Mesenchymal stem cell (in vitro differentiated cells and primary cell): ENCODE data around the gene AGAP1.

Experiments used
- DNase-seq: peaks from one replicate; pipeline ENCODE4 v3.0.0-alpha.2; 2013
- H2AFZ ChIP-seq: one replicate; pipeline ENCODE4 v1.6.1; 2013; ENCODE audit warnings: low read depth, mild to moderate bottlenecking, control low read depth, inconsistent platforms, low read length, moderate library complexity
- H2AK5ac ChIP-seq: 2 replicates; pipeline ENCODE4 v1.6.1; 2013; ENCODE audit warnings: low read length, moderate library complexity, mild to moderate bottlenecking, inconsistent platforms; ENCODE audit not compliant: severe bottlenecking
- H2BK120ac ChIP-seq: one replicate; pipeline ENCODE4 v1.6.1; 2013; ENCODE audit warnings: low read depth, mild to moderate bottlenecking, inconsistent platforms, low read length, moderate library complexity
- H2BK12ac ChIP-seq, 2 experiments: one replicate each; pipeline ENCODE4 v1.6.1; 2013; ENCODE audit warnings: inconsistent platforms in 2 of 2, low read length in 2 of 2, mild to moderate bottlenecking in 2 of 2, moderate library complexity in 2 of 2, control low read depth in 1 of 2
- H2BK15ac ChIP-seq: one replicate; pipeline ENCODE4 v1.6.1; 2013; ENCODE audit warnings: mild to moderate bottlenecking, low read depth, inconsistent platforms; ENCODE audit not compliant: poor library complexity, severe bottlenecking
- H2BK5ac ChIP-seq: 2 replicates; pipeline ENCODE4 v1.6.1; 2013; ENCODE audit warnings: low read depth, mild to moderate bottlenecking, low read length, control low read depth, inconsistent platforms; ENCODE audit not compliant: poor library complexity, severe bottlenecking
- H3K14ac ChIP-seq, 2 experiments: one replicate each; pipeline ENCODE4 v1.6.1; 2013; ENCODE audit warnings: inconsistent platforms in 2 of 2, low read length in 2 of 2, control low read depth in 1 of 2, mild to moderate bottlenecking in 1 of 2, moderate library complexity in 1 of 2
- H3K18ac ChIP-seq, 2 experiments: one replicate each; pipeline ENCODE4 v1.6.1; 2013; ENCODE audit warnings: inconsistent platforms in 2 of 2, low read length in 2 of 2, control low read depth in 1 of 2, low read depth in 1 of 2, mild to moderate bottlenecking in 1 of 2
- H3K23ac ChIP-seq, 2 experiments: one replicate each; pipeline ENCODE4 v1.6.1; 2013; ENCODE audit warnings: inconsistent platforms in 2 of 2, low read length in 2 of 2, mild to moderate bottlenecking in 2 of 2, moderate library complexity in 2 of 2, control low read depth in 1 of 2
- H3K27ac ChIP-seq: 2 replicates; pipeline ENCODE4 v1.5.1; 2013; ENCODE audit warnings: mild to moderate bottlenecking, moderate library complexity, low read length, control low read depth, inconsistent platforms; ENCODE audit not compliant: poor library complexity, severe bottlenecking
- H3K27me3 ChIP-seq, 2 experiments: 2 replicates each; pipeline versions ENCODE4 v1.6.1 to v1.7.0; 2013; ENCODE audit warnings: low read length in 2 of 2, mild to moderate bottlenecking in 2 of 2, moderate library complexity in 2 of 2, control low read depth in 1 of 2, inconsistent platforms in 1 of 2; ENCODE audit not compliant: control insufficient read depth in 1 of 2, insufficient read depth in 1 of 2
- H3K36me3 ChIP-seq, 2 experiments: 2 replicates each; pipeline versions ENCODE4 v1.6.1 to v1.7.0; 2013; ENCODE audit warnings: low read length in 2 of 2, control low read depth in 1 of 2, inconsistent platforms in 1 of 2, low read depth in 1 of 2, mild to moderate bottlenecking in 1 of 2; ENCODE audit not compliant: insufficient read depth in 2 of 2, control insufficient read depth in 1 of 2
- H3K4ac ChIP-seq, 2 experiments: one replicate each; pipeline ENCODE4 v1.6.1; 2013; ENCODE audit warnings: inconsistent platforms in 2 of 2, low read length in 2 of 2, mild to moderate bottlenecking in 2 of 2, moderate library complexity in 2 of 2, control low read depth in 1 of 2, low read depth in 1 of 2
- H3K4me1 ChIP-seq: 2 replicates; pipeline ENCODE4 v1.6.1; 2013; ENCODE audit warnings: low read depth, low read length, control low read depth; ENCODE audit not compliant: control insufficient read depth, insufficient read depth
- H3K4me2 ChIP-seq: 2 replicates; pipeline ENCODE4 v1.6.1; 2013; ENCODE audit warnings: low read length, mild to moderate bottlenecking, inconsistent platforms; ENCODE audit not compliant: poor library complexity, severe bottlenecking
- H3K4me3 ChIP-seq, 2 experiments: 2 replicates each; pipeline versions ENCODE4 v1.5.1 to v1.7.0; 2013; ENCODE audit warnings: low read length in 2 of 2, mild to moderate bottlenecking in 2 of 2, control low read depth in 1 of 2, low read depth in 1 of 2; ENCODE audit not compliant: insufficient read depth in 1 of 2
- H3K79me1 ChIP-seq: replicated peaks from 2 replicates; pipeline ENCODE4 v1.6.1; 2013; ENCODE audit warnings: mild to moderate bottlenecking, control low read depth, low read length, inconsistent platforms; ENCODE audit not compliant: poor library complexity, severe bottlenecking
- H3K9ac ChIP-seq: 2 replicates; pipeline ENCODE4 v1.7.0; 2013; ENCODE audit warnings: mild to moderate bottlenecking, low read length, moderate library complexity
- H3K9me3 ChIP-seq: 2 replicates; pipeline ENCODE4 v1.7.0; 2013; ENCODE audit warnings: mild to moderate bottlenecking, low read length; ENCODE audit not compliant: control insufficient read depth
- H4K8ac ChIP-seq: one replicate; pipeline ENCODE4 v1.6.1; 2013; ENCODE audit warnings: inconsistent platforms, mild to moderate bottlenecking, low read length, moderate library complexity
- H4K91ac ChIP-seq: one replicate; pipeline ENCODE4 v1.6.1; 2013; ENCODE audit warnings: mild to moderate bottlenecking, low read length, inconsistent platforms
- WGBS: methylation state at CpG from one replicate; pipeline ENCODE4 v1.1.7; 2013; ENCODE audit warnings: mixed read lengths; 5-methylcytosine and 5-hydroxymethylcytosine counted together

AGAP1 gene

GRCh38 chr2:235623752-235624151 is 129.9 kb downstream of the AGAP1 start:
- H3K23ac ChIP-seq: no peak overlapping the region
- H2BK12ac ChIP-seq: no peak overlapping the region
- H3K18ac ChIP-seq: no peak overlapping the region
- no peak overlapping the region for H2AK5ac ChIP-seq
- H3K27ac ChIP-seq: no peak overlapping the region
- no peak for DNase-seq
- no peak overlapping the region for H4K8ac ChIP-seq
- H3K9ac ChIP-seq: no peak overlapping the region
- H3K14ac ChIP-seq: no peak overlapping the region
- H2BK120ac ChIP-seq: no peak overlapping the region
- H3K4ac ChIP-seq: no peak overlapping the region
- no peak overlapping the region for H3K4me2 ChIP-seq
- no peak overlapping the region for H3K4me3 ChIP-seq
- no peaks in the 10 kb centered on the region for H3K9me3 ChIP-seq
- H3K27me3 ChIP-seq: no peaks in the 10 kb centered on the region
- WGBS: 100% methylated on average over 1 of the region's 2 CpGs
- H3K36me3 ChIP-seq: peaks cover 0 to 3% of the 10 kb centered on the region in 2 experiments
- H4K91ac ChIP-seq: no peak overlapping the region
- H2BK15ac ChIP-seq: no peak overlapping the region
- H3K79me1 ChIP-seq: peaks cover 61% of the 10 kb centered on the region
- H3K4me1 ChIP-seq: peaks cover 12% of the 10 kb centered on the region
- H2BK5ac ChIP-seq: no peak overlapping the region
- no peak overlapping the region for H2AFZ ChIP-seq

GRCh38 chr2:235626658-235627057 is 132.8 kb downstream of the AGAP1 start:
- Histone ChIP-seq H4K8ac (no peak overlapping the region), H3K79me1 (peaks cover 52% of the 10 kb centered on the region), H3K4ac (no peak overlapping the region), H2BK5ac (no peak overlapping the region), H3K4me1 (peaks cover 8% of the 10 kb centered on the region), H2BK120ac (no peak overlapping the region), H2BK12ac (no peak overlapping the region), H2AK5ac (no peak overlapping the region), H3K9me3 (no peaks in the 10 kb centered on the region), H2AFZ (no peak overlapping the region), H3K4me3 (no peak overlapping the region), H2BK15ac (no peak overlapping the region), H3K27me3 (no peaks in the 10 kb centered on the region), H3K14ac (no peak overlapping the region), H3K36me3 (no peaks in the 10 kb centered on the region), H3K27ac (no peak overlapping the region), H3K9ac (no peak overlapping the region), H3K4me2 (no peak overlapping the region), H4K91ac (no peak overlapping the region), H3K18ac (no peak overlapping the region), H3K23ac (no peak overlapping the region)
- over 99% methylated on average over 5 of the region's 5 CpGs for WGBS
- DNase-seq: no peak

- H3K27ac ChIP-seq: no peak overlapping the region
- no peak overlapping the region for H3K4ac ChIP-seq
- H3K4me2 ChIP-seq: no peak overlapping the region
- no peak overlapping the region for H2AK5ac ChIP-seq
- H2BK12ac ChIP-seq: no peak overlapping the region
- no peak overlapping the region for H2BK120ac ChIP-seq
- H2BK5ac ChIP-seq: no peak overlapping the region
- no peak overlapping the region for H3K18ac ChIP-seq
- H2BK15ac ChIP-seq: no peak overlapping the region
- no peak overlapping the region for H3K14ac ChIP-seq
- no peaks in the 10 kb centered on the region for H3K27me3 ChIP-seq
- H3K23ac ChIP-seq: no peak overlapping the region
- H4K91ac ChIP-seq: no peak overlapping the region
- DNase-seq: no peak
- H3K79me1 ChIP-seq: peaks cover 54% of the 10 kb centered on the region
- no peaks in the 10 kb centered on the region for H3K9me3 ChIP-seq
- 98% methylated on average over 4 of the region's 4 CpGs for WGBS
- H4K8ac ChIP-seq: no peak overlapping the region
- H3K36me3 ChIP-seq: no peaks in the 10 kb centered on the region
- H2AFZ ChIP-seq: no peak overlapping the region
- H3K4me1 ChIP-seq: peaks cover 7% of the 10 kb centered on the region
- no peak overlapping the region for H3K4me3 ChIP-seq
- no peak overlapping the region for H3K9ac ChIP-seq
Observed at GRCh38 chr2:235627682-235628081, 133.8 kb downstream of the AGAP1 start.

- H3K4me3 ChIP-seq: no peak overlapping the region
- H3K4me2 ChIP-seq: no peak overlapping the region
- peaks cover 50% of the 10 kb centered on the region for H3K79me1 ChIP-seq
- no peak for DNase-seq
- no peak overlapping the region for H3K27ac ChIP-seq
- H3K4me1 ChIP-seq: peaks cover 12% of the 10 kb centered on the region
- no peak overlapping the region for H4K91ac ChIP-seq
- no peaks in the 10 kb centered on the region for H3K9me3 ChIP-seq
- H2AK5ac ChIP-seq: no peak overlapping the region
- no peak overlapping the region for H2BK5ac ChIP-seq
- no peak overlapping the region for H3K18ac ChIP-seq
- peak overlapping the region in 1 of 2 experiments; percentile 58 for H3K14ac ChIP-seq
- H2BK120ac ChIP-seq: no peak overlapping the region
- no peak overlapping the region for H2BK12ac ChIP-seq
- WGBS: 69% methylated on average over 21 of the region's 21 CpGs
- H2AFZ ChIP-seq: no peak overlapping the region
- H3K27me3 ChIP-seq: no peaks in the 10 kb centered on the region
- no peak overlapping the region for H4K8ac ChIP-seq
- H3K4ac ChIP-seq: no peak overlapping the region
- H3K36me3 ChIP-seq: no peaks in the 10 kb centered on the region
- H3K9ac ChIP-seq: no peak overlapping the region
- no peak overlapping the region for H3K23ac ChIP-seq
- no peak overlapping the region for H2BK15ac ChIP-seq
Observed at GRCh38 chr2:235630718-235631296, 137.0 kb downstream of the AGAP1 start.
